Spleen (tissue), 11 donors: ENCODE measurements around the gene ZNF764. TPM values are rescaled to one million over a fixed set of nuclear protein-coding genes. Genes with fewer than 3 reads are reported as not detected.
A peak's percentile ranks its signal among the peaks of the same experiment; 100 is the strongest.

Experiments used
- DNase-seq: peaks from one replicate; pipeline ENCODE4 v3.0.0-alpha.2; 2020
- H3K27ac ChIP-seq, 8 donors: fragments of 200-600 bp; sonication (generic) in 7 of 8; 1 replicate in 4 of 8; 2 replicates in 4 of 8; pipeline versions ENCODE4 v1.5.0 to v1.8.0; 2016 to 2021; ENCODE audit warnings: inconsistent platforms in 4 of 8, mild to moderate bottlenecking in 4 of 8, moderate library complexity in 1 of 8
- H3K27me3 ChIP-seq, 7 donors: fragments of 200-600 bp; sonication (generic) in 6 of 7; replicated peaks in 1 of 7; 1 replicate in 4 of 7; 2 replicates in 3 of 7; pipeline versions ENCODE4 v1.5.0 to v1.8.0; 2016 to 2021; ENCODE audit warnings: inconsistent platforms in 3 of 7, mild to moderate bottlenecking in 1 of 7
- H3K36me3 ChIP-seq, 6 donors: fragments of 200-600 bp; sonication (generic) in 5 of 6; 1 replicate in 4 of 6; 2 replicates in 2 of 6; pipeline versions ENCODE4 v1.5.0 to v1.8.0; 2016 to 2021; ENCODE audit warnings: inconsistent platforms in 2 of 6
- H3K4me1 ChIP-seq, 6 donors: fragments of 200-600 bp; sonication (generic) in 5 of 6; 1 replicate in 3 of 6; 2 replicates in 3 of 6; pipeline versions ENCODE4 v1.5.0 to v1.8.0; 2016 to 2021; ENCODE audit warnings: inconsistent platforms in 3 of 6
- H3K4me3 ChIP-seq, 8 donors: fragments of 200-600 bp; sonication (generic) in 7 of 8; 1 replicate in 4 of 8; 2 replicates in 4 of 8; pipeline versions ENCODE4 v1.5.0 to v1.8.0; 2016 to 2021; ENCODE audit warnings: inconsistent platforms in 4 of 8, mild to moderate bottlenecking in 4 of 8, moderate library complexity in 2 of 8
- H3K9me3 ChIP-seq, 8 donors: fragments of 200-600 bp; sonication (generic) in 7 of 8; 1 replicate in 4 of 8; 2 replicates in 4 of 8; pipeline versions ENCODE4 v1.5.0 to v1.8.0; 2016 to 2021; ENCODE audit warnings: inconsistent platforms in 4 of 8
- POLR2A ChIP-seq, 3 donors: fragments of 450-650 bp; IDR thresholded peaks; one replicate each; pipeline ENCODE4 v1.5.1; 2017; ENCODE audit warnings: antibody characterized with exemption in 3 of 3, mild to moderate bottlenecking in 1 of 3
- POLR2AphosphoS5 ChIP-seq, 3 donors: sonication (generic); formaldehyde crosslinking; IDR thresholded peaks; one replicate each; pipeline ENCODE4 v1.5.1; 2017; ENCODE audit warnings: antibody characterized with exemption in 3 of 3
- WGBS, 5 donors: extraction: QIAGEN DNeasy Blood & Tissue Kit in 3 of 5; methylation state at CpG; one replicate each; pipeline versions ENCODE4 v1.1.5 to v1.1.7; 2013 to 2018; 5-methylcytosine and 5-hydroxymethylcytosine counted together
- intact Hi-C: fragments of 100-400 bp; cut with DNase I; formaldehyde crosslinking; loops from one replicate; pipeline ENCODE4 v1.15.0; 2023; ENCODE audit warnings: low total_unique reads
- polyA plus RNA-seq, 3 donors: library from polyadenylated mRNA; stranded (reverse); fragments of 200-250 nt; gene quantifications; one replicate each; pipeline ENCODE4 v1.2.1, GENCODE V29; 2013
- total RNA-seq, 7 donors: library from RNA; depleted of rRNA in 3 of 7; stranded (reverse); fragments of >200 nt in 3 of 7; fragmentation: NEBNext Ultra II Directional in 4 of 7; extraction: Animal tissue kit (Norgen Biotek cat#: 25700) in 4 of 7; gene quantifications; one replicate each; pipeline versions ENCODE4 v1.1.0 to v1.2.1, GENCODE V29; 2016 to 2021
- TF ChIP-seq, protein P1 (sequence below), 11 experiments: fragments of 200-600 bp in 7 of 11; fragments of 450-650 bp in 4 of 11; sonication (generic) in 4 of 11; IDR thresholded peaks in 8 of 11; conservative IDR thresholded peaks in 3 of 11; 1 replicate in 7 of 11; 2 replicates in 4 of 11; pipeline versions ENCODE4 v1.4.0 to v1.8.0; 2016 to 2021; ENCODE audit warnings: antibody characterized with exemption in 11 of 11, inconsistent platforms in 4 of 11, mild to moderate bottlenecking in 1 of 11
- donor health status: healthy with polysubstance abuse.
- donor health status: DM: no; HTN: no; CAD: no; lungs with moderate emphysema.
- donor health status: DM: no; HTN: no; CAD: no.
- donor health status: Bipolar disorder and iron deficiency.
- donor health status: healthy.
- donor health status: DM: no; HTN: no; CAD: no.
- donor health status: DM: yes; HTN: yes; CAD: no.

The ZNF764 gene
- total and polyA plus RNA-seq, 10 donors: 3.4 to 18.6 (median 13.2) TPM

DNA sequence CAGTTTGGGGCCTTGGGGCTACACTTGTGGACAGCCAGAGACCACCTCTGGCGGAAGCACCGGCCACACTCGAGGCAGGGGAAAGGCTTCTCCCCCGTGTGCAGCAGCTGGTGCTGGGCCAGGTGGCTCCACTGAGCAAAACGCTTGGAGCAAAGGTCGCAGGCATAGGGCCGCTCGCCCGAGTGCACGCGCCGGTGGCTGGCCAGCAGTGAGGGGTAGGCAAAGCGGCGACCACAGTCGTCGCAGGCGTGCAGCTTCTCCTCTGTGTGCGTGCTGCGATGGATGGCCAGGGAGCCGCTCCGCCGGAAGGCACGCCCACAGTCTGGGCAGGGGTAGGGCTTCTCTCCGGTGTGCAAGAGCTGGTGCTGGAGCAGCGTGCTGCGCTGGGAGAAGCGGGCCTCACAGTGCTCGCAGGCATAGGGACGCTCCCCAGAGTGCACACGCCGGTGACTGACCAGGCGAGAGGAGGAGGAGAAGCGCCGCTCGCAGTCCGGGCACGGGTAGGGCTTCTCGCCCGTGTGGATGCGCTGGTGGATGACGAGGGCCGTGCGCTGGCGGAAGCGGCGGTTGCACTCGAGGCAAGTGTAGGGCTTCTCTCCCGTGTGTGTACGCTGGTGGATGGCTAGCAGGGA is 46.3 kb upstream of the ZNF764 start:
- Histone ChIP-seq H3K36me3 (peaks cover 3 to 68% (median 47%) of the 10 kb centered on the region in 6 donors), H3K27ac (no peak overlapping the region)

DNA sequence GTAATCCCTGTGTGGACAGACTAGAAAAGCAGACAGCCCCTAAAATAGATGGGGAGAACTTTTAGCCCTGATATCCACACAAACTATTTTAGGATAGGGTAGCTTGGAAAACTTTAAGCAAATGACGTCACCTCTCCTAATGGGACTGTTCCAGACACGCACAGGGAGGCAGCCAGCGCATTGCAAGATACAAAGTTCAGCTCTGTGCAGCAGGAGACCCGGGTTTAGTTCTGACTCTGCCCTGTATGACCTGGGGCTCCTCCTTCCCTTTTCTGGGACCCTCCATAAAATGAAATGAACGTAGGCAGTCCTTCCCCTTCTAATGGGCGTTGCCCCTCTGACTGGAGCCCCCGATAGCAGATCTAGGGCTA is 45.8 kb upstream of the ZNF764 start:
- H3K4me3 ChIP-seq: no peak overlapping the region
- H3K27ac ChIP-seq: no peak overlapping the region
- intact Hi-C loops: no loop called here
- peaks cover 0 to 72% (median 36%) of the 10 kb centered on the region in 6 donors for H3K4me1 ChIP-seq
- WGBS, 5 donors: 82 to 92% (median 91%) methylated on average over 7 of the region's 7 CpGs
- H3K36me3 ChIP-seq: peaks cover 3 to 68% (median 47%) of the 10 kb centered on the region in 6 donors
- no peaks in the 10 kb centered on the region for H3K27me3 ChIP-seq
- no peak for DNase-seq
- TF ChIP-seq POLR2A (IDR thresholded peaks at IDR 0.05) (no peak), POLR2AphosphoS5 (IDR thresholded peaks at IDR 0.05) (no peak)
- TF ChIP-seq, protein P1, sequence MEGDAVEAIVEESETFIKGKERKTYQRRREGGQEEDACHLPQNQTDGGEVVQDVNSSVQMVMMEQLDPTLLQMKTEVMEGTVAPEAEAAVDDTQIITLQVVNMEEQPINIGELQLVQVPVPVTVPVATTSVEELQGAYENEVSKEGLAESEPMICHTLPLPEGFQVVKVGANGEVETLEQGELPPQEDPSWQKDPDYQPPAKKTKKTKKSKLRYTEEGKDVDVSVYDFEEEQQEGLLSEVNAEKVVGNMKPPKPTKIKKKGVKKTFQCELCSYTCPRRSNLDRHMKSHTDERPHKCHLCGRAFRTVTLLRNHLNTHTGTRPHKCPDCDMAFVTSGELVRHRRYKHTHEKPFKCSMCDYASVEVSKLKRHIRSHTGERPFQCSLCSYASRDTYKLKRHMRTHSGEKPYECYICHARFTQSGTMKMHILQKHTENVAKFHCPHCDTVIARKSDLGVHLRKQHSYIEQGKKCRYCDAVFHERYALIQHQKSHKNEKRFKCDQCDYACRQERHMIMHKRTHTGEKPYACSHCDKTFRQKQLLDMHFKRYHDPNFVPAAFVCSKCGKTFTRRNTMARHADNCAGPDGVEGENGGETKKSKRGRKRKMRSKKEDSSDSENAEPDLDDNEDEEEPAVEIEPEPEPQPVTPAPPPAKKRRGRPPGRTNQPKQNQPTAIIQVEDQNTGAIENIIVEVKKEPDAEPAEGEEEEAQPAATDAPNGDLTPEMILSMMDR (IDR thresholded peaks at IDR 0.05 in 8 of 11, conservative IDR thresholded peaks at IDR 0.05 in 3 of 11): no peak
- no peaks in the 10 kb centered on the region for H3K9me3 ChIP-seq

More for the DNA sequence above, 46.3 kb upstream of the ZNF764 start:
- Histone ChIP-seq H3K4me3 (no peak overlapping the region), H3K27me3 (no peaks in the 10 kb centered on the region), H3K4me1 (peaks cover 0 to 77% (median 41%) of the 10 kb centered on the region in 6 donors), H3K9me3 (no peaks in the 10 kb centered on the region)
- DNase-seq: peak; percentile 74
- intact Hi-C loops: no loop called here
- WGBS, 5 donors: 94 to 96% (median 95%) methylated on average over 43 to 49 of the region's 49 CpGs
- TF ChIP-seq POLR2AphosphoS5 (IDR thresholded peaks at IDR 0.05) (peak in 2 of 3 donors; percentile 30 to 63), POLR2A (IDR thresholded peaks at IDR 0.05) (no peak)
- TF ChIP-seq, protein P1 (IDR thresholded peaks at IDR 0.05 in 8 of 11, conservative IDR thresholded peaks at IDR 0.05 in 3 of 11): no peak

DNA sequence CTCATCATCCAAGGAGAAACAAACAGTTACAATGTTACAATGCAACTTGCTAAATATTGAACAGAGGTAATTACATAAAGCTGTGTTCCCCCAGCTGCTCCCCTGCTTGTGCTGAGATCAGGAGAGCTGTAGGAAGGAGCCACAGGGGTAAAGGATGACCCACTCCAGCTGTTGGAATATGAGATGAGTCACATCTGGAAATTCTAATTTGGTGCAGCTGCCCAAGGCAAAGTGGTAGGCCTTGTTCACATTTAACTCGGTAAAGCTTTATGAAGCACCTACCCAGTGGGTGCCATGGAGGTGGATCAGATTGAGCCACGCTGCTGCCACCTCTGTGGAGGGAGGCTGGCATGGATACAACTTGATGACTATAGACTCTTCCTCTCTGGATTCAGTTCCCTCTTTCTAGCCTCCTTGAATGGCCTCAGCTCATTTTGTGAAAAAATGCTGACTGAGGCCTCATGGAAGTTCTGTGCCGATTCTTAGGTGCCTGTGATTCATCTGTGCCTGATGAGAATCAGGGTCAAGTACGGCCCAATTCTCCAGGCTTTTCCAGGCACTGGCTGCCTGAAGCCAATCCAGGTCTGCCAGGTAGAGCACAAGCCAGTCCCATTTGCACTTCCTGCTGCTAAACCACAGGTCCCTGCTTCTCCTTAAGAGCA is 44.6 kb upstream of the ZNF764 start:
- intact Hi-C loops: no loop called here
- Histone ChIP-seq H3K4me1 (peaks cover 0 to 63% (median 31%) of the 10 kb centered on the region in 6 donors), H3K27ac (peak overlapping the region in 2 of 8 donors; percentile 0 to 38), H3K36me3 (peaks cover 3 to 59% (median 46%) of the 10 kb centered on the region in 6 donors), H3K9me3 (no peaks in the 10 kb centered on the region), H3K4me3 (no peak overlapping the region), H3K27me3 (no peaks in the 10 kb centered on the region)
- TF ChIP-seq, protein P1 (IDR thresholded peaks at IDR 0.05 in 8 of 11, conservative IDR thresholded peaks at IDR 0.05 in 3 of 11): no peak
- TF ChIP-seq POLR2AphosphoS5 (IDR thresholded peaks at IDR 0.05): peak in 1 of 3 donors; percentile 20
- no peak for TF ChIP-seq POLR2A (IDR thresholded peaks at IDR 0.05)
- no peak for DNase-seq
- 64 to 84% (median 77%) methylated on average over 4 of the region's 4 CpGs for WGBS, 5 donors

DNA sequence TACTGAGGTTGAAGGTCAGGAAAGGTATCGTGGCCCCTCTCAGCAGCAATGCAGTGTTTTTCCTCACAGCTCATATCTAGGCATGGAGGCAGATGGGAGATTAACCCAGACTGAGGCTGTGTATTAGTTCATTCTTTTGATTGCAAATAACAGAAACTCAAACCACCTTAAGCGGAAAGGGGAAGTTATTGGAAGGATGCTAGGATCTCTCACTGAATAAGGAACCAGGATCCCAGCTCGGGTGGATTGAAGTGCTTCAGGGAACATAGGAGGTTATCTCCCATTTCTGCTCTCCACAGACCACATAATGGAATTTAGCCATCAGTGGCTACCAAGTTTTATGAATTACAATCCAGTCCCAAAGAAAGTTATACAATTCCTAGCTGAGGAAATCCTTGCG is 43.8 kb upstream of the ZNF764 start:
- H3K27ac ChIP-seq: peak overlapping the region in 1 of 8 donors; percentile 0
- H3K27me3 ChIP-seq: no peaks in the 10 kb centered on the region
- TF ChIP-seq POLR2A (IDR thresholded peaks at IDR 0.05): no peak
- TF ChIP-seq, protein P1 (IDR thresholded peaks at IDR 0.05 in 8 of 11, conservative IDR thresholded peaks at IDR 0.05 in 3 of 11): no peak
- no peak for TF ChIP-seq POLR2AphosphoS5 (IDR thresholded peaks at IDR 0.05)
- no peak for DNase-seq
- H3K9me3 ChIP-seq: no peaks in the 10 kb centered on the region
- 60 to 82% (median 75%) methylated on average over 4 of the region's 4 CpGs for WGBS, 5 donors
- H3K36me3 ChIP-seq: peaks cover 3 to 52% (median 42%) of the 10 kb centered on the region in 6 donors
- H3K4me1 ChIP-seq: peaks cover 0 to 60% (median 26%) of the 10 kb centered on the region in 6 donors
- intact Hi-C loops: no loop called here
- H3K4me3 ChIP-seq: no peak overlapping the region
